ENCODE measurements around the gene HPX.

DNA sequence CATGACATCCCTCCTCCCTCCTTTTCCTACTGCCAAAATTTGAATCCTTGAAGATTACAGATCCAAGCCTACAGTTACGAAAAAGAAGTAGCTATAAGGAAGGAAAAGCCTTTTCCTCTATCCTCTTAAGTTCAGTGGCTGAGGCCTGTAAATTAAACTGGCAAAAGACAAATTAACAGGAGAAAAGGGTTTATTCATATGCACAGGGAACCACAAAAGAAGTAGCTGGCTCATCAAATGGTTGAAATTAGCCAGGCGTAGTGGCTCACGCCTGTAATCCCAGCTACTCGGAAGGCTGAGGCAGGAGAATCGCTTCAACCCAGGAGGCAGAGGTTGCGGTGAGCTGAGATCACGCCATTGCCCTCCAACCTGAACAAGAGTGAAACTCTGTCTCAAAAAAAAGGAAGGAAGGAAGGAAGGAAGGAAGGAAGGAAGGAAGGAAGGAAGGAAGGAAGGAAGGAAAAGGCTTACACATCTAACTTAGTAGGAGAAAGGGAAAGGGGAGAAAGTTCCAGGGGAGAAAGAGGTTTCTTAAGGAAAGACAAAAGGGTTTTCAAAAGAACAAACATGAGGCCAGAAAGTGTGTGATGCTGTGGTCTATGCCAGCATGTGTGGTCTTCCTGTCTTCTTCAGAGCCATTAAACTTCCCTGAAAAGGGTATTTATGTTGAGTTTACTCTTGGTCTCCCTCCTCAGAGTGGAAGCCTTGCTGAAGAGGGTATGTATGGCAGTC is 55.6 kb downstream of the HPX start:
- no peak for TF ChIP-seq CTCF (IDR thresholded peaks at IDR 0.05)
- no peak for TF ChIP-seq POLR2A (IDR thresholded peaks at IDR 0.05)
